ENCODE data around the gene ROBO3.

ROBO3 gene

GRCh38 chr11:124892146-124892545 is 26.9 kb downstream of the ROBO3 start:
- TF ChIP-seq, protein P1, sequence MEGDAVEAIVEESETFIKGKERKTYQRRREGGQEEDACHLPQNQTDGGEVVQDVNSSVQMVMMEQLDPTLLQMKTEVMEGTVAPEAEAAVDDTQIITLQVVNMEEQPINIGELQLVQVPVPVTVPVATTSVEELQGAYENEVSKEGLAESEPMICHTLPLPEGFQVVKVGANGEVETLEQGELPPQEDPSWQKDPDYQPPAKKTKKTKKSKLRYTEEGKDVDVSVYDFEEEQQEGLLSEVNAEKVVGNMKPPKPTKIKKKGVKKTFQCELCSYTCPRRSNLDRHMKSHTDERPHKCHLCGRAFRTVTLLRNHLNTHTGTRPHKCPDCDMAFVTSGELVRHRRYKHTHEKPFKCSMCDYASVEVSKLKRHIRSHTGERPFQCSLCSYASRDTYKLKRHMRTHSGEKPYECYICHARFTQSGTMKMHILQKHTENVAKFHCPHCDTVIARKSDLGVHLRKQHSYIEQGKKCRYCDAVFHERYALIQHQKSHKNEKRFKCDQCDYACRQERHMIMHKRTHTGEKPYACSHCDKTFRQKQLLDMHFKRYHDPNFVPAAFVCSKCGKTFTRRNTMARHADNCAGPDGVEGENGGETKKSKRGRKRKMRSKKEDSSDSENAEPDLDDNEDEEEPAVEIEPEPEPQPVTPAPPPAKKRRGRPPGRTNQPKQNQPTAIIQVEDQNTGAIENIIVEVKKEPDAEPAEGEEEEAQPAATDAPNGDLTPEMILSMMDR (IDR thresholded peaks at IDR 0.05): no peak

DNA sequence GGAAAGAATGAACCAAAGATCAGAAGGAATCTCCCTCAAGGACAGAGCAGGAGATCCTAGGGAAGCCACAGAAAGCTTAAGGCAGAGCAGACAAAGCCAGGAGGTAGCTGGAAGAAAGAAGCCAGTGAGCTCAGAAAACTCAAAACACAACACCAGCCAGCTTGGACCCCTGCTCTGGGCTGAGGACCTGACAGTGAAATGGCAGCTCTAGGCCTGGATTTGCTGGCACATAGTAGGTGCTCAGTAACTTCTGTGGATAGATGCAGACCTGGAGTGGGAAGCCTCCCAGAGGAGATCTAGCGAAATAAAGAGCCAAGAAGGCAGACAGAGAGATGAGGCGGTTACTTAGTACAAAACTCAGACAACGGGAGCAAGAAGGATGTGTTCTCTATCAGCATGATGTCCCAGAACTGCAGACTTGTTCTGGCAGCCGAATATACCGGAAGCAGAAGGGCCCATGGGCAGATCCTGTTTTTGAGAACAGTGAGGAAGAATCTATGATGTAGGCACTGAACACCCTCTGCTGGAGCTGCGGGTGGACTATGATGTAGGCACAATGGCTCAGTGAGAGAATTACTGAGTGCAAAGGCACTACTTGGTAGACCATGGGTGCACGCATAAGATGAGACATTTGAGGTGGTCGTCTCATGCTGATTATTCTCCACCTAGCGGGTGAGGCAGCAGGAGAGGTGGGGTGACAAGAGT is 27.7 kb downstream of the ROBO3 start:
- TF ChIP-seq, protein P1 (IDR thresholded peaks at IDR 0.05): no peak

GRCh38 chr11:124893781-124894401 is 28.7 kb downstream of the ROBO3 start:
- TF ChIP-seq, protein P1 (IDR thresholded peaks at IDR 0.05): no peak

GRCh38 chr11:124894606-124895430 is 29.6 kb downstream of the ROBO3 start:
- TF ChIP-seq, protein P1 (IDR thresholded peaks at IDR 0.05): no peak

DNA sequence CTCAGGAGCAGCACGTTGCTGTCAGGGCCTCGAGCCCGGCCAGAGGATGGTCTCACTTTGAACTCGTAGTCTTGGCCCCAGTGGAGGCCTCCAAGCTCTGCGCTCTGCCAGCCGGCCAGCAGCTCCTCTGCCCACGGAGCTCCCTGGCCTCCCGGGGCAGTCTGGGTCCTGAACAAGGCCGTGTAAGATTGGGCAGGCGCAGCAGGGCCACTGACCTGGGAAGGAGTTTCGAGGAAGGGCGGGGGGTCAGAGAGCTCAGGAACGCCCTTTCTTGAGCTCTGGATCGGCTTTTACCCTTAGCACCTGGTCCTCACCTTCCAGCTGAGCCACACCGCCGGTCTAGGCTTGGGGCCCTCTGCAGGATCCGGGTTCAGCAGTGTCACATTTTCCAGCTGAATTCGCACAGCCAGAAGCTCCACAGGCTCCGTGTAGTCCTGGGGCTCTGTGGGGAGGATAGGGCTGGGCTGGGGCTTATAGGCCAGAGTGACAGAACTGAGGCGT is 30.3 kb downstream of the ROBO3 start:
- TF ChIP-seq, protein P1 (IDR thresholded peaks at IDR 0.05): no peak

- TF ChIP-seq, protein P1 (IDR thresholded peaks at IDR 0.05): no peak
Measured at GRCh38 chr11:124896071-124896750, 31.0 kb downstream of the ROBO3 start.

DNA sequence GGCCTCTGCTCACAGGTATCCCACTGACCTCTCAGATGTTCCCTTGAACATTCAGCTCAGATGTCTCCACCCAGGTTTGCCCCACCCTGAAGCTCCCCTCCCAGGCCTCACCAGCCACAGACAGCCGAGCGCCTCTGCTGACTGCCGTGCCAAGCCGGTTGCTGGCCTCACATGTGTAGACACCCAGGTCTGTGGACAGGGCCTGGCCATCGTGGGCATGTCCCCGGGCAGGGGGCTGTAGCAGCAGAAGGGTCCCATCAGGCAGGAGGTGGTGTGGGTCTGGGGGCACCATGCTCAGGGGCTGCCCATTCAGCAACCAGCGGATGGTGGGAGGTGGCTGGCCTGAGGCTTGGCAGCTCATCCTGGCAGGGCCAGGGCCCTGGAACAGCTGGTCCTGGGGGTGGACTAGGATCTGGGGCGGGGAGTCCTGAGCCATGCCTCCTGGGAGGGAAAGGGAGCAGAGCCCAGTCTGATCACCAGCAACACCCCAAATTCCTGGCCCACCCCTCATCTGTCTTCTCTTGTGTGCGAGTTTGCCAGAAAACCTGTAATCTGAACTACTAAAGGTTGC is 31.7 kb downstream of the ROBO3 start:
- TF ChIP-seq, protein P1 (IDR thresholded peaks at IDR 0.05): no peak
